RKO (cell line): Measurements from ENCODE around the gene LETM1.

Experiments
- DNase-seq: peaks from one replicate; pipeline ENCODE4 v3.0.0-alpha.2; 2016; ENCODE audit warnings: low spot score

LETM1 gene

GRCh38 chr4:1856071-1856942 lies at the start of gene LETM1:
Gene LETM1 (minus strand): TSS chr4:1856156. CDS start chr4:1855950, 206 bp downstream.
- peak; percentile 94 for DNase-seq

- no peak for DNase-seq
Observed at GRCh38 chr4:1904042-1904441, 48.1 kb upstream of the LETM1 start.

- DNase-seq: no peak
Observed at GRCh38 chr4:1903035-1903434, 47.1 kb upstream of the LETM1 start.

GRCh38 chr4:1902243-1902642 lies 46.3 kb upstream of the LETM1 start:
- no peak for DNase-seq

- DNase-seq: no peak
Observed at GRCh38 chr4:1901127-1901526, 45.2 kb upstream of the LETM1 start.

GRCh38 chr4:1900624-1901023 lies 44.7 kb upstream of the LETM1 start:
- no peak for DNase-seq

- no peak for DNase-seq
Observed at GRCh38 chr4:1900087-1900433, 44.1 kb upstream of the LETM1 start.

- peak; percentile 44 for DNase-seq
Observed at GRCh38 chr4:1899149-1900086, 43.5 kb upstream of the LETM1 start.

GRCh38 chr4:1898681-1899080 lies 42.7 kb upstream of the LETM1 start:
- DNase-seq: no peak

- no peak for DNase-seq
Observed at GRCh38 chr4:1898007-1898406, 42.1 kb upstream of the LETM1 start.

- DNase-seq: no peak
Observed at GRCh38 chr4:1896658-1896991, 40.7 kb upstream of the LETM1 start.

- no peak for DNase-seq
Observed at GRCh38 chr4:1895971-1896657, 40.2 kb upstream of the LETM1 start.

GRCh38 chr4:1890979-1891570 lies 35.1 kb upstream of the LETM1 start:
- DNase-seq: no peak

GRCh38 chr4:1887052-1887451 lies 31.1 kb upstream of the LETM1 start:
- DNase-seq: no peak

GRCh38 chr4:1885414-1885813 lies 29.5 kb upstream of the LETM1 start:
- no peak for DNase-seq

- no peak for DNase-seq
Observed at GRCh38 chr4:1883583-1883982, 27.6 kb upstream of the LETM1 start.

GRCh38 chr4:1882850-1883271 lies 26.9 kb upstream of the LETM1 start:
- no peak for DNase-seq

GRCh38 chr4:1880332-1880731 lies 24.4 kb upstream of the LETM1 start:
- no peak for DNase-seq

- DNase-seq: no peak
Observed at GRCh38 chr4:1879485-1879884, 23.5 kb upstream of the LETM1 start.

GRCh38 chr4:1874201-1874600 lies 18.2 kb upstream of the LETM1 start:
- DNase-seq: no peak

- no peak for DNase-seq
Observed at GRCh38 chr4:1873776-1874175, 17.8 kb upstream of the LETM1 start.

- DNase-seq: peak; percentile 48
Observed at GRCh38 chr4:1873291-1873690, 17.3 kb upstream of the LETM1 start.
